ENCODE data around the gene GOT1.

DNA sequence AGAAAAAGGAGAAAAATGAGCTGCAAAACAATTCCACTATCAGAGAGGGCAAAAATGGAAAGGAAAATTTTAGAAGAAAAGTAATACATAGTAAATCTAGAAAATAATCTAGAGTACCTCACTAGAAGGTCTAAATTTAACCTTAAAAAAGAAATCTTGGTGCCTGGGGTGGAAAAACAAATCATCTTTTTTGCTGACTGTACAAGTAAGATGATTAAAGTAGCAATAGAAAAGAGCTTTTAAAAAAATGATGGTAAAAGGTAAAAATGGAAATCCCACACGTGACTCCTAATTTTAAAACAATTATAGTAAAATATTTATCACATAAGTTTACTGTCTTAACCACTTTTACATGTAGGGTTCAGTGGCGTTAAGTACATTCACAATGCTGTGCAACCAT lies 28.8 kb upstream of the GOT1 start:
- TF ChIP-seq, protein P1, sequence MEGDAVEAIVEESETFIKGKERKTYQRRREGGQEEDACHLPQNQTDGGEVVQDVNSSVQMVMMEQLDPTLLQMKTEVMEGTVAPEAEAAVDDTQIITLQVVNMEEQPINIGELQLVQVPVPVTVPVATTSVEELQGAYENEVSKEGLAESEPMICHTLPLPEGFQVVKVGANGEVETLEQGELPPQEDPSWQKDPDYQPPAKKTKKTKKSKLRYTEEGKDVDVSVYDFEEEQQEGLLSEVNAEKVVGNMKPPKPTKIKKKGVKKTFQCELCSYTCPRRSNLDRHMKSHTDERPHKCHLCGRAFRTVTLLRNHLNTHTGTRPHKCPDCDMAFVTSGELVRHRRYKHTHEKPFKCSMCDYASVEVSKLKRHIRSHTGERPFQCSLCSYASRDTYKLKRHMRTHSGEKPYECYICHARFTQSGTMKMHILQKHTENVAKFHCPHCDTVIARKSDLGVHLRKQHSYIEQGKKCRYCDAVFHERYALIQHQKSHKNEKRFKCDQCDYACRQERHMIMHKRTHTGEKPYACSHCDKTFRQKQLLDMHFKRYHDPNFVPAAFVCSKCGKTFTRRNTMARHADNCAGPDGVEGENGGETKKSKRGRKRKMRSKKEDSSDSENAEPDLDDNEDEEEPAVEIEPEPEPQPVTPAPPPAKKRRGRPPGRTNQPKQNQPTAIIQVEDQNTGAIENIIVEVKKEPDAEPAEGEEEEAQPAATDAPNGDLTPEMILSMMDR (IDR thresholded peaks at IDR 0.05), result no peak
- TF ChIP-seq POLR2A (IDR thresholded peaks at IDR 0.05), result no peak
